Measurements from ENCODE around the gene DACT2. TPM values are rescaled to one million over a fixed set of nuclear protein-coding genes. Genes with fewer than 3 reads are reported as not detected.
A peak's percentile ranks its signal among the peaks of the same experiment; 100 is the strongest.
"Not testable (repeated sequence)": the region's sequence is repeated elsewhere in the genome, so short reads cannot be mapped to it uniquely, and the experiment has no call there.

Gene DACT2
- 1 to 10 TPM in 1 of 2 donors, under 1 TPM in 1; 0.24 to 1.7 TPM for total RNA-seq
- long read RNA-seq, donor 1, partial matches to known transcripts = 0 of 2 reads
- long read RNA-seq, donor 1, other reads (novel, unspliced or antisense) = 0 of 2 reads
- long read RNA-seq, donor 2 = 0 reads

- DNase-seq (ENCODE audit: low spot score) = no peak
- intact Hi-C loops (cut with DNase I) = no loop called here
Observed at GRCh38 chr6:168319279-168320111, at the start of gene DACT2. TSS of gene DACT2 (minus strand) at chr6:168319777. CDS start at chr6:168319633, 144 bp downstream.

DNA sequence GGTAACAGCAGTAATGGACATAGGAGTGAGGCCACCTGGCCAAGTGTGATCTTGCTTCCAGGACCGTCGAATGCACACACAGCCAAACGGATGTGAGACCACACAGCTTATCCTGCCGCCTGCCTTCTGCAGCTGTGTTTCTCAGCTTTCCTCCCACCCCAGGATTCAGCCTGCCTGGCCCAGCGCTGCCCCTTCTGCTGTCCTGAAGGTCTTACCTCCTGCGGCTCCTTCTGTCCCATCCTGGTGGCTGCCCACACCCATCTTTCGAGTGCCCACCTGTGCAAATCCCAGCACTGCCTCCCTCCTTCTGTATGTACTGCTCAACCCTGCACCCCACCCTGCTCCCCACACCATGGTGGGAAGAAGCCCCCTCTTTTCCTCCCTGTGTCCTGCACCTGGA lies 49.4 kb upstream of the DACT2 start:
- intact Hi-C loops (cut with DNase I) = loop anchor here in 1 of 2 donors (1.0 kb wide), 1 partner anchor 515 kb away; no protein-coding TSS in a partner anchor
- DNase-seq (ENCODE audit: low spot score) = peak; percentile 77

- peak; percentile 28 for DNase-seq (ENCODE audit: low spot score)
- intact Hi-C loops (cut with DNase I) = loop anchor here in 1 of 2 donors (1.0 kb wide), 1 partner anchor 516 kb away; no protein-coding TSS in a partner anchor
Observed at GRCh38 chr6:168368066-168368820, 48.7 kb upstream of the DACT2 start.

GRCh38 chr6:168367285-168367751 lies 47.7 kb upstream of the DACT2 start:
- intact Hi-C loops (cut with DNase I) = no loop called here
- DNase-seq (ENCODE audit: low spot score) = peak; percentile 69

- intact Hi-C loops (cut with DNase I) = no loop called here
- peak; percentile 22 for DNase-seq (ENCODE audit: low spot score)
Observed at GRCh38 chr6:168366473-168366872, 46.9 kb upstream of the DACT2 start.

- intact Hi-C loops (cut with DNase I) = no loop called here
- peak; percentile 79 for DNase-seq (ENCODE audit: low spot score)
Observed at GRCh38 chr6:168365422-168366165, 46.0 kb upstream of the DACT2 start.

DNA sequence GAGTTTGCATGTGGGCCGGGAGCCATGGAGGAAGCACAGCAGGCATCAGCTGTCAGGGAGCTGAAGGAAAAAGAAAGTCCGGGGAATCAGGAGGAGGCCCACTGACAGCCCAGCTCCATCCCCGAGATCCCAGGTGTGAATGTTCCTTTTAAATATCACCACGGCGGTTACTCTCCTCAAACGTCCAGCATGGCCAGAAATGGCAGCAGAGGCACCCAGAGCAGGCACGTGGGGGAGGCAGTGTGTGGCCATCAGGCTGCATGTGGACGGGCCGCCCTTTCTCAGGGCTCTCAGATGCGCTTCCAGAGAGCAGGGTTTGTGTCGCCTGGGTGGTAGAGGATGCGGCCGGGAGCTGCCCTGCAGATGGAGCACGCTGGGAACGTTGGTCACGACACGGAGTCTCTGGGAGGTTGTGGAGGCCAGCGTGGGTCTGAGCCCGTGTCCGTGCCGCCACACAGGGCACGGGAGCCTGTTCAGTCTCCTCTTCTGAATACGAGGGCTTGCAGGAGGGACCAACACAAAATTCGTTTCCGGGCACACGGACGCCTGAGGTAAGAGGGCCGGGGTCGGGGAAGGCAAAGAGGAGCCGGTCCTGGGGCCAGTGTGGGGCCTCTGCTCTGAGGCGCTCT lies 45.3 kb upstream of the DACT2 start:
- intact Hi-C loops (cut with DNase I) = no loop called here
- peak; percentile 76 for DNase-seq (ENCODE audit: low spot score)

DNA sequence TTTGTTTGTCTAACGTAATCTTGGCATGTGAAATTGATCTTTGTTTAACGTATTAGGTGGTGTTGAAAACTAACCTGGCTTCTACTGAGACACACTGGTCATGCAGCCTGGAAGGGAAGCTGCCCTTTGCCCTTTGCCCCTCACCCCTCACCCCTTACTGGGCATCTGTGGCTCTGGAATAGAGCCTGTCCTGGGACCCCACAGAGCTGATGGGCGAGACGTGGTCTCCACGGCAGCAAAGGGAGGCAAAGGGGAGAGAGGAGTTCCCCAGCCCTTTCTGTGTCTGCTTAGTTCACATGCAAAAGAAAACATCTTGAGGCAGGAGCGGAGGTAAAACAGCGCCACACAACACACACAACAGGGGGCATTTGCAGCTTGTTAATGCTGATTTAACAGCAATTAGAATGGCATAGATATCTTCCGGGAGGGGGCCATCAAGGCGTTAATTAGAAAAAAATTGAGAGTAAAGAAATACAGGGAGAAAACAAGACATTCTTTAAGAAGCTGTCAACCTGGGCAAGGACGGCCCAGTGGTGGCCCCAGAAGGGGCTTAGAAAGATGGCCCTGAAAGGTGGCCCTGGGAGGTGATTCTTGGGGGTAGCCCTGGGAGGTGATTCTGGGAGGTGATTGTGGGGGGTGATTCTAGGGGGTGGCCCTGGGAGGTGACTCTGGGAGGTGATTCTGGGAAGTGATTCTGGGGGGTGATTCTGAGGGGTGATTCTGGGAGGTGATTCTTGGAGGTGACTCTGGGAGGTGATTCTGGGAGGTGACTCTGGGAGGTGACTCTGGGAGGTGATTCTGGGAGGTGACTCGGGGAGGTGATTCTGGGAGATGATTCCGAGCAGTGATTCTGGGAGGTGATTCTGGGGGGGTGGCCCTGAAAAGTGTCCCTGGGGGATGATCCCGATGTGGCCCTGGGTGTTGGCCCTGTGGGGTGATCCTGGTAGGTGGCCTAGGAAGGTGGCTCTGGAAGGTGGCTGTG lies 44.5 kb upstream of the DACT2 start:
- DNase-seq (ENCODE audit: low spot score) = peak; percentile 31
- intact Hi-C loops (cut with DNase I) = no loop called here

DNA sequence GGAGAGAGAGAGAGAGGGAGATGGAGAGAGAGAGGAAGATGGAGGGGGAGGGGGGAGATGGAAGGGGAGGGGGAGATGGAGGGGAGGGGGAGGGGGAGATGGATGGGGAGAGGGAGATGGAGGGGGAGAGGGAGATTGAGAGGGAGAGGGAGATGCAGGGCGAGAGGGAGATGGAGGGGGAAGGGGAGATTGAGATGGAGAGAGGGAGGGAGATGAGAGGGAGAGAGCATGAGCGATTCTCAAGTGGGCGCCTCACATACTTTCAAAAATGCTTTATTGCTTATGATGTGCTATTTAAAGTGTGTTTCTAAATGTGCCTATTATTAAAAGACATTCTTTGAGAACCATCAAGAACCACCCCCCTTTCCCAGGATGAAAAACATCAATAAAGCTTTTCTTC lies 43.7 kb upstream of the DACT2 start:
- DNase-seq (ENCODE audit: low spot score) = no peak
- intact Hi-C loops (cut with DNase I) = no loop called here

DNA sequence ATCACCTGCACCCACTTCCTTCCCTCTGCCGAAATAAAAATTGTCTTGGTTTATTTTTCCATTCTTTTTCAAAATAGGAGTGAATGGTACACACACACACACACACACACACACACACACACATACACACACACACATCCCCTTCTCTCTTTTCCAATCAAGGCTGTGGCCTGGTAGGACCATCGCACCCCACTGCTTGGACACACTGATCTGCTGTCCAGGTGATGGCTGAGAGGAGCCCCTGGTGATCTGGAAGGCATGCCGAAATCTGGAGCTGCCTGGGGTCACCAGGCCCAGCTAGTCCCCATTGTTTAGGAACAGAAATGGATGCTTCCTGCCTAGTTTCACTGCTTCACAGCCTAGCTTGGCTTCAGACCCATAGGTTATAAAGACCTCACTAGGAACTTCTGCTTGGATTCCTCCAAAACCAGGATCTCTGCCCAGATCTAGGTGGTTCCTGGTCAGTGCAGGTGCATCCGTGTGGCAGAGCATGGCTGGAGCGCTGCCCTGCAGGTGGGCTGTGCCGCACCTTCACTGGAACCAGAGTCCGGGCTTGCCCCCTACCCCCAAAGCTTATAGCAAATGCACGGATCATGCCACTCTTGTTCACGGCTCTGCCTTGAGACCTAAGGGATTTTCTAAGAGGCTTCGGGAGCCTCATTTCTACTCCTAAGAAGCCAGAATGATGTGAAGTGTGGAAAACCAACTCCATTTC lies 42.9 kb upstream of the DACT2 start:
- intact Hi-C loops (cut with DNase I) = no loop called here
- peak; percentile 55 for DNase-seq (ENCODE audit: low spot score)

DNA sequence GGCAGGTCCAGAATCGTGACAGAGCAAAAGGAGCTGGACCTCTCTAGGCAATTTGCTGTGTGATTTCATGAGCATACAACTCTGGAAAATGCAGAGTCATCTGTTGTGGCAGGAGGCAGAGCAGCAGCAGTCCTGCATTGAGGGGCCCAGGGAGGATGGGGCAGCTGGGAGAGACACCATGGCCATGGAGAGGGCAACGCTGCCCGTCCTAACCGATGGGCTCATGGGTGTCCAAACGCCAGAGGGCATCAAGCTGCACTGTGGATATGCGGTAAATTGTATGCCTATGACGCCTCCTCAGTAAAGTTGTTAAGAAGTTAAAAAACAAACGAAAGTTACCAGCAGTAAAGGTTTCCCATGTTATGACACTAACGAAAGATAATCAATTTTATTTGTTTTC lies 42.2 kb upstream of the DACT2 start:
- intact Hi-C loops (cut with DNase I) = no loop called here
- DNase-seq (ENCODE audit: low spot score) = peak; percentile 62

- intact Hi-C loops (cut with DNase I) = loop anchor here in 1 of 2 donors (10.0 kb wide), 1 partner anchor 1675 kb away; no protein-coding TSS in a partner anchor
- DNase-seq (ENCODE audit: low spot score) = no peak
Observed at GRCh38 chr6:168359794-168360193, 40.2 kb upstream of the DACT2 start.

DNA sequence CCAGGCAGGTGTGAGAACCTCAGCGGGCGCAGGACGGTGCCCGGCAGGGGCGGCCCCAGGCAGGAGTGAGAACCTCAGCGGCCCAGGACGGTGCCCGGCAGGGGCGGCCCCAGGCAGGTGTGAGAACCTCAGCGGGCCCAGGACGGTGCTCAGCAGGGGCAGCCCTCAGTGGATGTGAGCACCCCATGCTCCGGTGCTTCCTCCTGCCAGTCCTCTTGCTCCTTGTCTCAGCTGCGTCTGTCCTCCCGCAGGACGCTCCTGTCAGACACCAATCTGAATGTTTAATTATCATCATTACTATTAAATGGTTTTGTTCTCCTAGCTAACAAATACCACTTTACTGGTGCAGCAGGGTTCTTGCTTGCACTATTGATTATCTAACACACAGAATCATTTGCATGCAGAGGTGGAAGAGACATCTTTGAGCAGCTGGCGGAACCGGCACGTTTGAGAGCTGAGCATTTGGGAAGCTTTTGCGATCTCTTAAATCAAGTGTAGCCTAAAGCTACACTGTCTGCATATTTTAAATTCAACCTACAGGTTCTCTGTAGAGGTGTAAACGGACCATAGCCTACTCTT lies 39.4 kb upstream of the DACT2 start:
- DNase-seq (ENCODE audit: low spot score) = no peak
- intact Hi-C loops (cut with DNase I) = loop anchor here in 1 of 2 donors (10.0 kb wide), 1 partner anchor 1676 kb away; no protein-coding TSS in a partner anchor

DNA sequence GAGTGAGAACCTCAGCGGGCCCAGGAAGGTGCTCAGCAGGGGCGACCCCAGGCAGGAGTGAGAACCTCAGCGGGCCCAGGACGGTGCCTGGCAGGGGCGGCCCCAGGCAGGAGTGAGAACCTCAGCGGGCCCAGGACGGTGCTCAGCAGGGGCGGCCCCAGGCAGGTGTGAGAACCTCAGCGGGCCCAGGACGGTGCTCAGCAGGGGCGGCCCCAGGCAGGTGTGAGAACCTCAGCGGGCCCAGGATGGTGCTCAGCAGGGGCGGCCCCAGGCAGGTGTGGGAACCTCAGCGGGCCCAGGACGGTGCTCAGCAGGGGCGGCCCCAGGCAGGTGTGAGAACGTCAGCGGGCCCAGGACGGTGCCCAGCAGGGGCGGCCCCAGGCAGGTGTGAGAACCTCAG lies 37.3 kb upstream of the DACT2 start:
- intact Hi-C loops (cut with DNase I) = loop anchor here in 1 of 2 donors (10.0 kb wide), 1 partner anchor 1678 kb away; no protein-coding TSS in a partner anchor
- DNase-seq (ENCODE audit: low spot score) = not testable (repeated sequence)

- intact Hi-C loops (cut with DNase I) = loop anchor here in 1 of 2 donors (10.0 kb wide), 1 partner anchor 1679 kb away; no protein-coding TSS in a partner anchor
- no peak for DNase-seq (ENCODE audit: low spot score)
Observed at GRCh38 chr6:168355716-168356522, 36.3 kb upstream of the DACT2 start.
